Right ventricle myocardium inferior (tissue), 1 donor: Measurements from ENCODE around the gene MRPS34. TPM values are rescaled to one million over a fixed set of nuclear protein-coding genes. Genes with fewer than 3 reads are reported as not detected.
"Not testable (repeated sequence)": the region's sequence is repeated elsewhere in the genome, so short reads cannot be mapped to it uniquely, and the experiment has no call there.

Source experiments
- ATAC-seq: fragments of 200-7000 bp; cut with Tn5 transposase; one replicate; pipeline ENCODE4 v1.9.1; 2020; ENCODE audit warnings: mild to moderate bottlenecking, moderate library complexity
- DNase-seq: peaks from one replicate; pipeline ENCODE4 v3.0.0; 2021; ENCODE audit errors: missing footprints
- intact Hi-C: fragments of 100-400 bp; cut with DNase I; formaldehyde crosslinking; loops from one replicate; pipeline ENCODE4 v1.11.0; 2022
- total RNA-seq: library from RNA; stranded (reverse); fragmentation: NEBNext Ultra II Directional; extraction: Animal tissue kit (Norgen Biotek cat#: 25700); gene quantifications from one replicate; pipeline ENCODE4 v1.2.1, GENCODE V29; 2021
- donor health status: DM: no; HTN: yes; CAD: no; lungs with severe emphysema.

The MRPS34 gene
- total RNA-seq, 1 donor from 2014 or later = 80.8 TPM

GRCh38 chr16:1800701-1801100, 27.8 kb upstream of the MRPS34 start:
- no peak for ATAC-seq
- no peak for DNase-seq
- intact Hi-C loops = no loop called here

GRCh38 chr16:1799263-1799662, 26.3 kb upstream of the MRPS34 start:
- DNase-seq, intact Hi-C loops: not testable (repeated sequence)

GRCh38 chr16:1794908-1795666, 22.2 kb upstream of the MRPS34 start:
- no peak for ATAC-seq
- no peak for DNase-seq
- intact Hi-C loops = no loop called here

More at GRCh38 chr16:1799263-1799662, 26.3 kb upstream of the MRPS34 start:
- ATAC-seq = not testable (repeated sequence)

GRCh38 chr16:1794221-1794871, 21.4 kb upstream of the MRPS34 start:
- no peak for ATAC-seq
- DNase-seq = no peak
- intact Hi-C loops = no loop called here

- no peak for DNase-seq
- ATAC-seq = no peak
- intact Hi-C loops = no loop called here
Measured at GRCh38 chr16:1793578-1794220, 20.8 kb upstream of the MRPS34 start, which contains the start of gene IGFALS. TSS of gene IGFALS (minus strand) at chr16:1793705. CDS start at chr16:1793652, 53 bp downstream.

GRCh38 chr16:1792836-1793577, 20.1 kb upstream of the MRPS34 start:
- intact Hi-C loops = no loop called here
- DNase-seq = no peak
- no peak for ATAC-seq

GRCh38 chr16:1791943-1792812, 19.2 kb upstream of the MRPS34 start:
- ATAC-seq (no peak), DNase-seq (no peak)
- intact Hi-C loops = no loop called here

GRCh38 chr16:1791256-1791942, 18.5 kb upstream of the MRPS34 start:
- DNase-seq (peak; percentile 64), ATAC-seq (no peak)
- intact Hi-C loops = no loop called here

- no peak for DNase-seq
- no peak for ATAC-seq
- intact Hi-C loops = no loop called here
Measured at GRCh38 chr16:1790611-1791255, 17.8 kb upstream of the MRPS34 start.

- DNase-seq (no peak), ATAC-seq (no peak)
- intact Hi-C loops = no loop called here
Measured at GRCh38 chr16:1790261-1790610, 17.3 kb upstream of the MRPS34 start.

- intact Hi-C loops = loop anchor here (5.0 kb wide), 1 partner anchor 33 kb away; no protein-coding TSS in a partner anchor
- DNase-seq (peak; percentile 50), ATAC-seq (no peak)
Measured at GRCh38 chr16:1789643-1790045, 16.7 kb upstream of the MRPS34 start.

- peak; percentile 64 for DNase-seq
- ATAC-seq = no peak
- intact Hi-C loops = loop anchor here (5.0 kb wide), 1 partner anchor 34 kb away; no protein-coding TSS in a partner anchor
Measured at GRCh38 chr16:1788708-1789100, 15.8 kb upstream of the MRPS34 start.

- ATAC-seq = no peak
- DNase-seq = no peak
- intact Hi-C loops = loop anchor here (5.0 kb wide), 1 partner anchor 34 kb away; no protein-coding TSS in a partner anchor
Measured at GRCh38 chr16:1788095-1788707, 15.3 kb upstream of the MRPS34 start.

- peak; percentile 55 for DNase-seq
- no peak for ATAC-seq
- intact Hi-C loops = loop anchor here (5.0 kb wide), 1 partner anchor 35 kb away; no protein-coding TSS in a partner anchor
Measured at GRCh38 chr16:1787322-1788094, 14.6 kb upstream of the MRPS34 start.

GRCh38 chr16:1787056-1787321, 14.1 kb upstream of the MRPS34 start:
- intact Hi-C loops = loop anchor here (5.0 kb wide), 1 partner anchor 35 kb away; no protein-coding TSS in a partner anchor
- ATAC-seq = no peak
- DNase-seq = no peak
